LNCaP clone FGC (cell line): Measurements from ENCODE around the gene FXYD1.

Experiments
- DNase-seq: peaks from one replicate; pipeline ENCODE4 v3.0.0-alpha.2; 2011; ENCODE audit warnings: low read depth
- H3K4me3 ChIP-seq: 2 replicates; pipeline ENCODE4 v1.5.1; 2011; ENCODE audit warnings: mild to moderate bottlenecking, low read depth, low read length, control low read depth
- TF ChIP-seq, protein P1 (sequence below): IDR thresholded peaks from 2 replicates; pipeline ENCODE4 v1.5.1; 2012; ENCODE audit warnings: mild to moderate bottlenecking; ENCODE audit not compliant: control insufficient read depth, insufficient read depth; ENCODE audit errors: extremely low read depth

The FXYD1 gene

DNA sequence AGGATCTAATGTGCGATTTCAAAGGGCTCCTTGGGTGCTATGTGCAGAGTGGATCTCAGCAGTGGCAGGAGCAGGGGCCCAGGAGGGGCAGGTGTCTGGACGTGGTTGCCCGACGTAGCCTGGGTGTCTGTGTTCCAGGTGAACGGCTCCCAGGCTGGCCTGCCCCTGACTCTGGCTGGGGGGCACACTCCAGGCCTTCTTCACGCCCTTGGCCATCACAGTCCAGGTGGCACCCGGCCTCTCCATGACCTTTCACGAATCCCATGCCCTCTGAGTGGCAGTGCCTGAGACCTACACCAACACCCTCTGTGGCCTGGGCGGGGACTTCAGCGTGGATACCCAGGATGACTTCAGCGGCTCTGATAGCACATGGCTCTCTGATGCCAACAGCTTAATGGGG is 34.3 kb upstream of the FXYD1 start:
- no peak for DNase-seq
- H3K4me3 ChIP-seq: no peak overlapping the region
- TF ChIP-seq, protein P1, sequence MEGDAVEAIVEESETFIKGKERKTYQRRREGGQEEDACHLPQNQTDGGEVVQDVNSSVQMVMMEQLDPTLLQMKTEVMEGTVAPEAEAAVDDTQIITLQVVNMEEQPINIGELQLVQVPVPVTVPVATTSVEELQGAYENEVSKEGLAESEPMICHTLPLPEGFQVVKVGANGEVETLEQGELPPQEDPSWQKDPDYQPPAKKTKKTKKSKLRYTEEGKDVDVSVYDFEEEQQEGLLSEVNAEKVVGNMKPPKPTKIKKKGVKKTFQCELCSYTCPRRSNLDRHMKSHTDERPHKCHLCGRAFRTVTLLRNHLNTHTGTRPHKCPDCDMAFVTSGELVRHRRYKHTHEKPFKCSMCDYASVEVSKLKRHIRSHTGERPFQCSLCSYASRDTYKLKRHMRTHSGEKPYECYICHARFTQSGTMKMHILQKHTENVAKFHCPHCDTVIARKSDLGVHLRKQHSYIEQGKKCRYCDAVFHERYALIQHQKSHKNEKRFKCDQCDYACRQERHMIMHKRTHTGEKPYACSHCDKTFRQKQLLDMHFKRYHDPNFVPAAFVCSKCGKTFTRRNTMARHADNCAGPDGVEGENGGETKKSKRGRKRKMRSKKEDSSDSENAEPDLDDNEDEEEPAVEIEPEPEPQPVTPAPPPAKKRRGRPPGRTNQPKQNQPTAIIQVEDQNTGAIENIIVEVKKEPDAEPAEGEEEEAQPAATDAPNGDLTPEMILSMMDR: no peak

DNA sequence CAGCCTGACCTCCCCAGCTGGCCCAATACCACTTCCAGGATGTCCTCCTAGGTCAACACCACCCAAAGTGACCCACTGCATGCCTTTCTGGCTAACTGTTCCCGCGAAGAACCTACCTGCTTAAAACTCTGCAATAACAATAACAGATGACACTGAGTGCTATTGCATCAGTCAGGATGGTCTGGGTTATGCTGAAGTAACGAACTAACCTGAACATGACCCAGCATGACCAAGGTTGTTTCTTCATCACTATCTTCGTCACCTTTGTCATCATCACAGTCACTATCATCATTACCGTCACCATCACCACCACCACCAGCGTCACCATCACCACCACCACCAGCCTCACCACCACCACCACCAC is 33.6 kb upstream of the FXYD1 start:
- H3K4me3 ChIP-seq: no peak overlapping the region
- no peak for DNase-seq
- TF ChIP-seq, protein P1: no peak

DNA sequence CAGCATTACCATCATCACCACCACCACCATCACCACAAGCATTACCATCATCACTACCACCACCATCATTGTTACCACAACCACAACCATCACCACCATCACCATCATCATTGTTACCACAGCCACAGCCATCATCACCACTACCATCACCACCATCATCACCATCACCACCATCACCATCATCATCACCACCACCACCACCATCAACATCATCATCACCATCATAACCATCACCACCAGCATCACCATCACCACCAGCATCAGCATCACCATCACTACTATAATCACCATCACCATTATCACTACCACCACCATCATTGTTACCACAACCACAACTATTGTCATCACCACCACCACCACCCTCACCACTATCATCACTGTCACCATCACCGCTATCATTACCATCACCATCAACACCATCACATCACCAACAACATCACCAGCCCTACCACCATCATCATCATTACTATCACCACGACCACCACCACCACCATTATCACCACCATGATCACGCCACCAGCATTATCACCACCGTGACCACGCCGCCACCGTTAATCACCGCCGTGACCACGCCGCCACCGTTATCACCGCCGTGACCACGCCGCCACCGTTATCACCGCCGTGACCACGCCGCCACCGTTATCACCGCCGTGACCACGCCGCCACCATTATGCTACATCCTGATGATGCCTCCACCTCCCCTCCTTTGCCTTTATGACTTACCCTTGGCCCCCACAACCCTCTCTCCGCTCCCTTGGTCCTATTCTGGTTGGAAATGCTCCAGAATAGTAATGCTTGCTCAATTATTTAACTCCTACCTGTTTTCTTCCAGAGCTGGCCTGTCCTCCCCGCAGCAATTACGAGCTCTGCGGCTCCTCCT is 33.0 kb upstream of the FXYD1 start:
- no peak for DNase-seq
- TF ChIP-seq, protein P1: no peak
- no peak overlapping the region for H3K4me3 ChIP-seq

DNA sequence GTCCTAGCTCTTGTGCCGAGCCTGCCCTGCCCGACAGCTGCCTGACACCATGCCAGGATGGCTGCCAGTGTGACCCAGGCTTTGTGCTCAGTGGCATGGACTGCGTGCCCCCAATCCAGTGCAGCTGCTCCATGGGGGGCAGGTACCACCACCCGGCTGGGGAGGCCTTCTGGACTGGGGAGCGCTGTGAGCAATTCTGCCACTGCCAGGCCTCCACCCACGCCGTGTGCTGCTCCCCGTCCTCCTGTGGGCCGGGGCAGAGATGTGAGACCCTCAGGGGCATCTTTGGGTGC is 32.4 kb upstream of the FXYD1 start:
- TF ChIP-seq, protein P1: no peak

DNA sequence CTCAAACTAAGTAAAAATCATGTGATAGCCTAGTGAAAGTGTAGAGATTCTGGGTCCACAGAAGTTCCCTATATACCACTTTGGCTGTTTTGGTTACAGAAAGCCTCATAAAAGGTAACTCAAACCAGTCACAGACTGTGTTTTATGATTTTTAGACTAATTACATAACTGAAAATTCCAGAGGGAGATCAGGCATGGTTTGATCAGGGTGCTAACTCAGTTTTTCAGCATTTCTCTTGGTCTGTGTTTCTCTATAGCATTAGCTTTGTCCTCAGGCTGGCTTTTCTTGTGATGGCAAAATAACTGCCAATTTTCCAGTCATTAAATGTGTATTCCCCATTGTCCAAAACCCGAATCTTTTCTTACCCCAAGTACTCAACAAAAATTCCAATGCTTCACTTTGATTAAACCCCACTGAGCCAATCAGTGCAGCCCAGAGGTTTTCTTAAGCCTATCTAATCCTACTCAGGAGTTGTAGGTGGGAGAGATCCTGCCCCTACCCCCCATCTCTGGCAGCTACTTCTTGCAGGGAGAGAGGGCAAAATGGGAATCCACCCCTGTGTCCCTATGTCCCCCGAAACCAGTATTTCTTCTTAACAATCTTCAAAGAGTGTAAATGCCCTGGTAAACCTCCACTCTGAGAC is 31.6 kb upstream of the FXYD1 start:
- no peak for DNase-seq
- no peak overlapping the region for H3K4me3 ChIP-seq
- TF ChIP-seq, protein P1: no peak

More for the DNA sequence above, 32.4 kb upstream of the FXYD1 start:
- DNase-seq: no peak
- no peak overlapping the region for H3K4me3 ChIP-seq

DNA sequence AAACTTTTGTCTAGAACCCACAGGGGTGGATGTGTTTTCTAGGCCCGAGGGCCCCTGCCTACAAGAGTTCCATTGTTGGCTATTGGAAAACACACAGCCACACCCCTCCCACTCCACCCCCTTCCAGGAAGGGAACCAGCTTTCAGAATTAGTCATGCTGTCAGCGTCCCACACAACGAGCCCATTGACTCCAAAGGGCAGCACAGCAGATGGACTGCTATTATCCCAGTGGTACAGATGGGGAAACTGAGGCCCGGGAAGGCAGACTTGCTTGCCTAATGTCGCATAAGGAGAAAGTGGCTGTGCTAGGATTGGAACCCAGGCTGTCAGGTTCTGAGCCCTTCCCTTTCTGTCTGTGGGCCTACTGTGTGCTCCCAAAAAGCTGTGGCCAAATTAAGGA is 31.1 kb upstream of the FXYD1 start:
- TF ChIP-seq, protein P1: no peak
- no peak for DNase-seq
- no peak overlapping the region for H3K4me3 ChIP-seq
